GM21360 (cell line): ENCODE measurements around the gene SPDYE6.
"Not testable (repeated sequence)": the region's sequence is repeated elsewhere in the genome, so short reads cannot be mapped to it uniquely, and the experiment has no call there.

Experiments
- ATAC-seq: cut with Tn5 transposase; IDR thresholded peaks from one replicate; pipeline ENCODE4 v1.9.1; 2021; ENCODE audit warnings: mild to moderate bottlenecking, moderate library complexity; ENCODE audit not compliant: unreplicated experiment

The SPDYE6 gene

GRCh38 chr7:102364394-102364886, 8.2 kb upstream of the SPDYE6 start:
- not testable (repeated sequence) for ATAC-seq

GRCh38 chr7:102363549-102364393, 7.5 kb upstream of the SPDYE6 start:
- peak; percentile 100 for ATAC-seq

GRCh38 chr7:102346983-102347382, 9.3 kb downstream of the SPDYE6 start:
- not testable (repeated sequence) for ATAC-seq

DNA sequence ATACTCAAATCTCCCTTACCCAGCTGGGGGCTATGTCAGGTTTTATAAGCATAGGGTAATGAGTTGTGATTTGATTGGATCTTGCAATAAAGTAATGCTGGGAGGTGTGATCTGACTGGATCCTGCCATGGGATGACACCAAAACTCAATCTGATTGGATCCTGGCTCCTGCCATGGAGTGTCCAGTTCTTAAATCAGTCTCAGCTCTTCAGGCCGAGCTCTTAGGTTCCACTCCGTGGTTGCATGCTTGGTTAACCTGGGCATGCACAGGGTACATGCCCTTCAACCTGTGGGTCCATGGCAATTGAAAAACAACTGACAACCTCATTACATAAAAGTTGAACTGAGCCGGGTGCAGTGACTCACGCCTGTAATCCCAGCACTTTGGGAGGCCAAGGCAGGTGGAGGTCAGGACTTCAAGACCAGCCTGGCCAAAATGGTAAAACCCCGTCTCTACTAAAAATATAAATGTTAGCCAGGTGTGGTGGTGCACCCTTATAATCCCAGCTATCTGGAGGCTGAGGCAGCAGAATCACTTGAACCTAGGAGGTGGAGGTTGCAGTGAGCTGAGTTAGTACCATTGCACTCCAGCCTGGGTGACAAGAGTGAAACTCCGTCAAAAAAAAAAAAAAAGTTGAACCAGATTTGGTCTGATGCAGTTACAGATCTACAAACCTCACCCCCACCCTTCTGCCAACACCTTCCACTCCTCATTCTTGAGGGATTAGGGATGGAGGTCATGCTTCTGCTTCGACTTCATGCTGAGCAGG, 15.5 kb downstream of the SPDYE6 start:
- ATAC-seq = not testable (repeated sequence)

- ATAC-seq = not testable (repeated sequence)
Measured at GRCh38 chr7:102337420-102337819, 18.8 kb downstream of the SPDYE6 start.

GRCh38 chr7:102337002-102337401, 19.2 kb downstream of the SPDYE6 start:
- ATAC-seq = not testable (repeated sequence)

DNA sequence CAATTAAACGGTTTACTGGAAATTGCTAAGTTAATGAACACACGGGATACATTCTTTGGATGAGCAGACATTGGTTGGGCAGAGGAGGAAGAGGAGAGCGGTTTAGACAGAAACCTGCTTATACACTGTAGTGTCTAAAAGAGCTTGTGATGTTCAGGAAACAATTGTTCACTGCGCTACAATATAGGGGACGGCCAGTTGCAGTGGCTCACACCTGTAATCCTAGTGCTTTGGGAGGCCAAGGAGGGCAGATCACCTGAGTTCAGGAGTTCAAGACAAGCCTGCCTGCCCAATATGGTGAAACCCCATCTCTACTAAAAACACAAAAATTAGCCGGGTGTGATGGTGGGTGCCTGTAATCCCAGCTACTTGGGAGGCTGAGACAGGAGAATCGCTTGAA, 20.7 kb downstream of the SPDYE6 start:
- not testable (repeated sequence) for ATAC-seq

DNA sequence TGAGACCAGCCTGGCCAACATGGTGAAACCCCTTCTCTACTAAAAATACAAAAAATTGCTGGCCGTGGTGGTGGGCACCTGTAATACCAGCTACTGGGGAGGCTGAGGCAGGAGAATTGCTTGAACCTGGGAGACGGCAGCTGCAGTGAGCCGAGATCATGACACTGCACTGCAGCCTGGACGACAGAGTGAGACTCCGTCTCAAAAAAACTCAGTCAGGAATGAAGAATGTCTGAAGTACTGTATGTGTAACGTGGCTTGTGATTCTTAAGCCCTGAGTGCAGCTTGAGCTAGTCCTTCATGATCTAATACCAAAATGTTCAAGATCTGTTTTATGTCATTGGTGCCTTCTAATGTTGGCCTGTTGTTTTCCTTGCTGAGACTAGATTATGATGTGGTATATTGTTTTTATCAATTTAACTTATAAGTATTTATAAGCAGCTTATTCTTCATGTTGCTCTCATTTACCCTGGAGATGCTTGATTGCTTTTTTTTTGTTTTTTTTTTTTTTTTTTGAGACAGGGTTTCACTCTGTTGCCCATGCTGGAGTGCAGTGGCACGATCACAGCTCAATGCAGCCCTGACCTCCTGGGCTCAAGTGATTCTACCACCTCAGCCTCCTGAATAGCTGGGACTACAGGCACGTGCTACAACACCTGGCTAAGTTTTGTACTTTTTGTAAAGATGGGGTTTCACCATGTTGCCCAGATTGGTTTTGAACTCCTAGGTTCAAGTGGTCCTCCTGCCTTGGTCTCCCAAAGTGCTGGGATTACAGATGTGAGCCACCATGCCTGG, 25.4 kb downstream of the SPDYE6 start:
- not testable (repeated sequence) for ATAC-seq

DNA sequence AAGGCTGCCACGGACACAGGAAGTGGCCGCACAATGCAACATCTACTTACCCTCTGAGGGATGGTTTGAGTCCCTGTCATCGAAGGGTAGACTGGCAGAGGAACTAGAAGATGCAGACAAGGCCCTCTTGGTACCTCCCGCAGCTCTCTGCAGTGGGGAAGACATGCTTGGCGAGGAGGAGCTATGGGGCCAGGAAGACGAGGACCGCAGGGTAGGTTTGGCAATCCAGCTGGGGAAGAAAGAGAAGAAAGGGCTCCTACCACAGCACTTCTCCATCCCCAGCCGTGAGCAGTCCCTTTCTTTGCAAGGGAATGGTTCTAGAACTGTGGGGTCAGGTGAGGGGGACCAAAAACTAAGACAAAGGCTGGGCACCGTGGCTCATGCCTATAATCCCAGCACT, 26.9 kb downstream of the SPDYE6 start:
- ATAC-seq = not testable (repeated sequence)

GRCh38 chr7:102328863-102329262, 27.4 kb downstream of the SPDYE6 start:
- not testable (repeated sequence) for ATAC-seq

DNA sequence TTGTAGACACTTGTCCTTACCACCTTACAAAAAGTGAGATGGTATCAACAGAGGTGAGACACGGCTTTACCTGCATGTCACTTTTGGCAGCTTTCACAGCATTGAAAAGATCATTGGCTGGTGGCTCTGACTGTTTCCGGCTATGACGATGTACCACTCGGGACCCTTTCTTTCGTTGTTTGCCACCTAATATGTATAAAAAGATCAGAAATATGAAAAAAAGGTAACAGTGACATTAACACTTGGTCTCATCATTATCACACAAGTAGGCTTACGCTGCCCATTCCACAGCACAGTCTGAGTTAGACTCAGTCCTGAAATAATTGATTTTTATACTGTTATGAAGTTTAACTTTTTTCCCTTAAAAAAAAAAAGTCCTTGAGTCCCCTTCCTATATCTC, 29.1 kb downstream of the SPDYE6 start:
- not testable (repeated sequence) for ATAC-seq

DNA sequence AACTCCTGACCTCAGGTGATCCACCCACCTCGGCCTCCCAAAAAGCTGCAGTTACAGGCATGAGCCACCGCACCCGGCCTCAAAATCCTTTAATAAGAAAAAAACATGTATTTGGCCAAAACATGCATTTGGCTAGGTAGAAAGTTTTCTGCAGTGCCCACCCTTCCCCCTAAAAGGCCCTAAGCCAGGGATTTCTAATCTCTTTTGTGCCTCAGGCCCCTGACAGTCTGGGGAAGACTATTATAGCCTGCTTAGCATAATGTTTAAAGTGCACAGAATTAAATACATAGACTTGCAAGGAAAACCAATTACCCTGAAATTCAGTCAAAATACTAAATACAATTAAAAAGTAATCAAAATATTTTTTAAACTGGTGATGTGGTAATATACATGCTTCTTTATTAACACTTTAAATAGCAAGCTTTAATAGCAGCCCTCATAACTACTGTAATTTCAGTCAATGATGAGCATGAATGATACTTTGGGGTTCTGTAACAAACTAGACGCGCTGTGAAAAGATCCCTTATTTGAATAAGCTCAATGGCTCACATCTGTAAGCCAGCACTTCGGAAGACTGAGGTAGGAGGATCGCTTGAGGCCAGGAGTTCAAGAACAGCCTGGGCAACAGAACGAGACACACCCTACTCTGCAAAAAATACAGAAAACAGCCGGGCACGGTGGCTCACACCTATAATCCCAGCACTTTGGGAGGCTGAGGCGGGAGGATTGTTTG, 29.9 kb downstream of the SPDYE6 start:
- ATAC-seq = no peak

GRCh38 chr7:102325106-102325505, 31.1 kb downstream of the SPDYE6 start:
- not testable (repeated sequence) for ATAC-seq

DNA sequence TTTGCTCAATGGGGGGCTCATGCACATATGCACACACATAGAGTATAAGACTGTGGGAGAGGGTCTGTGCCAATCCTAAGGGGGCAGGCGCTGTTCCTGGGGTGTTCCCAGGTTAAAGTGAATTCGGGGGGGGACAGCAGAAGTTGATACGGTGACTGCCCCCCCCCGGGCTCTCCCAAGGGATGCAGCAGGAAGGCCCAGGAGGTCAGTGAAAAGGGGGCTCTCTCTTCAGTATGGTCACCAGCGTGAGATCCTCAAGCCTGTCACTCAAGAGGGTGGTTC, 32.4 kb downstream of the SPDYE6 start:
- ATAC-seq = no peak

GRCh38 chr7:102322202-102322715, 34.0 kb downstream of the SPDYE6 start:
- ATAC-seq = no peak

- ATAC-seq = no peak
Measured at GRCh38 chr7:102321351-102322201, 34.7 kb downstream of the SPDYE6 start.

DNA sequence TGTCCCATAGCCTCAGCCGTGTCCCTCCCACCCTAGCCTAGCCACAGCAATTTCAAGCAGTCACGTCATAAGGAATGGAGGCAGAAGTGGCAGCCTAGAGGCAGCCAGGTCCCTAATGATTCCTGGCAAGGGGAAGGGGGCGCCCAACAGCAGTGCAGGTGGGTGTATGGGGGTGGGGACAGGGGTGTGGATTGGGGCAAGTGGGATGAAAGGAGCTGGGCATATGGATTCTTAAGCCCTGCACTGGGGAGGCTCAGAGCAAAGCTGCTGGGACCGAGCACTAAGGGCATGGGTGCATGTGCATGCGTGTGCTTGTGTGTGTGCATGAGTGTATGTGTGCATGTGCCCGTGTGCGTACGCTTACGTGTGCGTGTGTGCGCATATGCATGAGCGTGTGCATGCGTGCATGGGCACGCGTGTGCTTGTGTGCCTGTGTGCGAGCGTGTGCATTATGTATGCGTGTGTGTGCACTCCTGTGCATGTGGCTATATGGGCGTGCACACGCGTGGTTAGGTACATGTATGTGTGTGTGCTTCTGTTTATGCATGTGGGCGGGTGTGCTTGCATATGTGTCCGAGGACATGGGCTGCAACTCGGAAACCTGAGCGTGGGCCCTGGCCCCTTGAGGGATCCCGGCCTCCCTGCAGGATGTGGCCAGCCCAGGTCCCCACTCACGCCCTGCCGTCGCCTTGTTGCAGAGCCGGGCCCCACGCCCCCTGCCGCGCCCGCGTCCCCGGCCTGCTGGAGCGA, 35.5 kb downstream of the SPDYE6 start:
- ATAC-seq = no peak

- ATAC-seq = no peak
Measured at GRCh38 chr7:102320181-102320580, 36.1 kb downstream of the SPDYE6 start.

DNA sequence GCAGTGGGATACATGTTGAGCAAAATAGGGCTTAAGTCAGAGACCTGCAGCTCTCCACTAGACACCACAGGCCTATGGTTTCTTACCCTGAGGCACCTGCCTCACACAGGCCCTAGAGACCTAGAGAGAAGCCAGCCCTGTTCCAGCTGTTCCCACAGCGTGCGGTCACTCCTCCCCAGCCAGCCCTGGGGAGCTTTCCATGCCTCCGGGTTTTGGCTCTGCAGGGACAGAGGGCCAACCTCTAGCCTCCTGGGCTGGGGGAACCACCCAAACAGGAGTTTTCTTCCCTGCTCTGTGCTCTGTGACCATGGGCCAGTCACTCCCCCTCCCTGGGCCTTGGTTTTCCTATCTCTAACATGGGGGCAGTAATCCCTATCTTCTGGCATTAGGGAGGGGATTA, 36.6 kb downstream of the SPDYE6 start:
- no peak for ATAC-seq
